Measurements from ENCODE around the gene TMTC1.

GRCh38 chr12:29792132-29792531 is 8.4 kb upstream of the TMTC1 start:
- no peak for TF ChIP-seq CTCF (IDR thresholded peaks at IDR 0.05)
- TF ChIP-seq POLR2A (IDR thresholded peaks at IDR 0.05) = no peak
